ENCODE results near the gene MSMP.

DNA sequence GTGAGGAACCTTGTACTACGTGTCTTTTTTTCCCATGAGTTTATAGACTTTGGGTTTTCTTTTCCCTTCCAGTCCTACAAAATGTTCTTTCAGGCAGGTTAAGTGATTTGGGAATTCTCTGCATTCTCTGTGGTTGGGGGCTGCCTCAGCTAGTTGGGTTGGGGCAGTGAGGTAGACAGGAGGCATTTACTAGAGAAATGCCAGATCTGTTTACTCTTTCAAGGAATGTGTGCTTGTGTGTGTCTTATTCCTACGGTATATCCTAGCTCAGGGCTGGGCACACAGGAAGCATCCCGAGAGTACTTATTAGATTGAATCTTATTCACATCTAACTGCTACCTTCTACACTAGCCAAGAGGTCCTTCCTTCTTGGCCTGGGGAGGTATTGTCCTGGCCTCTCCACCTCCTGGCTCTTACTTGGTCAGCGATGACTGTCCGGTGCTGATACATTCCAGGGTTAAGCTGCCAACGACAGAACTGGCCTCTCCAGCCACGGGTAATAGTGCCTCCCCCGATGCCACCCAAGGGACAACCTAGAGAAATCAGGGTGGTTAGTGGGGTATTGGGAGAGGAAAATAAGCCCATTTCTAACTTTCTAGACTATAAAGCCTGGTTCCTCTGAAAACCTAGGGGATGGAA, 10.1 kb downstream of the MSMP start:
- TF ChIP-seq, protein P1, sequence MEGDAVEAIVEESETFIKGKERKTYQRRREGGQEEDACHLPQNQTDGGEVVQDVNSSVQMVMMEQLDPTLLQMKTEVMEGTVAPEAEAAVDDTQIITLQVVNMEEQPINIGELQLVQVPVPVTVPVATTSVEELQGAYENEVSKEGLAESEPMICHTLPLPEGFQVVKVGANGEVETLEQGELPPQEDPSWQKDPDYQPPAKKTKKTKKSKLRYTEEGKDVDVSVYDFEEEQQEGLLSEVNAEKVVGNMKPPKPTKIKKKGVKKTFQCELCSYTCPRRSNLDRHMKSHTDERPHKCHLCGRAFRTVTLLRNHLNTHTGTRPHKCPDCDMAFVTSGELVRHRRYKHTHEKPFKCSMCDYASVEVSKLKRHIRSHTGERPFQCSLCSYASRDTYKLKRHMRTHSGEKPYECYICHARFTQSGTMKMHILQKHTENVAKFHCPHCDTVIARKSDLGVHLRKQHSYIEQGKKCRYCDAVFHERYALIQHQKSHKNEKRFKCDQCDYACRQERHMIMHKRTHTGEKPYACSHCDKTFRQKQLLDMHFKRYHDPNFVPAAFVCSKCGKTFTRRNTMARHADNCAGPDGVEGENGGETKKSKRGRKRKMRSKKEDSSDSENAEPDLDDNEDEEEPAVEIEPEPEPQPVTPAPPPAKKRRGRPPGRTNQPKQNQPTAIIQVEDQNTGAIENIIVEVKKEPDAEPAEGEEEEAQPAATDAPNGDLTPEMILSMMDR (IDR thresholded peaks at IDR 0.05; ENCODE audit: insufficient read depth, low read depth, low read length) = no peak
- TF ChIP-seq EZH2 (IDR thresholded peaks at IDR 0.05; ENCODE audit: insufficient read depth, low read length) = no peak

Data from astrocyte (in vitro differentiated cells and primary cell).